HEK293T (cell line): Measurements from ENCODE around the gene PLCG1.

Source experiments
- CTCF ChIA-PET: fragments of 350-600 bp; formaldehyde crosslinking; extraction: SDS; loops from one replicate; lab custom pipeline; 2021; ENCODE audit warnings: antibody characterized with exemption, inconsistent platforms; lab: Yijun Ruan, JAX
- POLR2A ChIA-PET: fragments of 350-600 bp; formaldehyde crosslinking; extraction: SDS; loops from one replicate; lab custom pipeline; 2020; ENCODE audit warnings: antibody characterized with exemption, inconsistent platforms; lab: Yijun Ruan, JAX
- DNase-seq: peaks from one replicate; pipeline ENCODE4 v3.0.0; 2012; ENCODE audit warnings: mixed read lengths; ENCODE audit errors: extremely low spot score
- ARNT ChIP-seq: fragments of 450-650 bp; IDR thresholded peaks from 2 replicates; pipeline ENCODE4 v1.6.1; 2017; ENCODE audit warnings: mild to moderate bottlenecking
- BHLHE40 ChIP-seq: fragments of 450-650 bp; IDR thresholded peaks from 2 replicates; pipeline ENCODE4 v1.6.1; 2016; ENCODE audit warnings: mild to moderate bottlenecking, moderate library complexity, borderline replicate concordance
- CTBP1 ChIP-seq: fragments of 450-650 bp; IDR thresholded peaks from 2 replicates; pipeline ENCODE4 v1.6.1; 2016; ENCODE audit warnings: borderline replicate concordance
- ELF4 ChIP-seq: fragments of 450-650 bp; IDR thresholded peaks from 2 replicates; pipeline ENCODE4 v1.6.1; 2017; ENCODE audit warnings: antibody characterized with exemption
- FOXA1 ChIP-seq: fragments of 450-650 bp; IDR thresholded peaks from 2 replicates; pipeline ENCODE4 v1.6.1; 2016; ENCODE audit warnings: mild to moderate bottlenecking
- FOXK2 ChIP-seq: fragments of 450-650 bp; IDR thresholded peaks from 2 replicates; pipeline ENCODE4 v1.6.1; 2016; ENCODE audit warnings: mild to moderate bottlenecking
- FOXM1 ChIP-seq: fragments of 450-650 bp; IDR thresholded peaks from 2 replicates; pipeline ENCODE4 v1.6.1; 2017; ENCODE audit warnings: mild to moderate bottlenecking, borderline replicate concordance
- HDGF ChIP-seq: fragments of 450-650 bp; IDR thresholded peaks from 2 replicates; pipeline ENCODE4 v1.6.1; 2017; ENCODE audit warnings: antibody characterized with exemption, borderline replicate concordance
- L3MBTL2 ChIP-seq: fragments of 450-650 bp; conservative IDR thresholded peaks from 2 replicates; pipeline ENCODE4 v1.6.1; 2016; ENCODE audit warnings: mild to moderate bottlenecking
- LEF1 ChIP-seq: fragments of 450-650 bp; IDR thresholded peaks from 2 replicates; pipeline ENCODE4 v1.6.1; 2017; ENCODE audit warnings: mild to moderate bottlenecking, borderline replicate concordance
- NFRKB ChIP-seq: fragments of 450-650 bp; IDR thresholded peaks from 2 replicates; pipeline ENCODE4 v1.6.1; 2016; ENCODE audit warnings: mild to moderate bottlenecking, moderate library complexity
- SP1 ChIP-seq: fragments of 450-650 bp; IDR thresholded peaks from 2 replicates; pipeline ENCODE4 v1.6.1; 2017
- SUZ12 ChIP-seq: fragments of 450-650 bp; IDR thresholded peaks from 2 replicates; pipeline ENCODE4 v1.6.1; 2016; ENCODE audit warnings: mild to moderate bottlenecking
- TARDBP ChIP-seq: fragments of 450-650 bp; IDR thresholded peaks from 2 replicates; pipeline ENCODE4 v1.6.1; 2016
- ZNF384 ChIP-seq: fragments of 450-650 bp; IDR thresholded peaks from 2 replicates; pipeline ENCODE4 v1.6.1; 2016
- TF ChIP-seq, protein P1 (sequence below): fragments of 450-650 bp; IDR thresholded peaks from 2 replicates; pipeline ENCODE4 v1.6.1; 2016

PLCG1 gene

DNA sequence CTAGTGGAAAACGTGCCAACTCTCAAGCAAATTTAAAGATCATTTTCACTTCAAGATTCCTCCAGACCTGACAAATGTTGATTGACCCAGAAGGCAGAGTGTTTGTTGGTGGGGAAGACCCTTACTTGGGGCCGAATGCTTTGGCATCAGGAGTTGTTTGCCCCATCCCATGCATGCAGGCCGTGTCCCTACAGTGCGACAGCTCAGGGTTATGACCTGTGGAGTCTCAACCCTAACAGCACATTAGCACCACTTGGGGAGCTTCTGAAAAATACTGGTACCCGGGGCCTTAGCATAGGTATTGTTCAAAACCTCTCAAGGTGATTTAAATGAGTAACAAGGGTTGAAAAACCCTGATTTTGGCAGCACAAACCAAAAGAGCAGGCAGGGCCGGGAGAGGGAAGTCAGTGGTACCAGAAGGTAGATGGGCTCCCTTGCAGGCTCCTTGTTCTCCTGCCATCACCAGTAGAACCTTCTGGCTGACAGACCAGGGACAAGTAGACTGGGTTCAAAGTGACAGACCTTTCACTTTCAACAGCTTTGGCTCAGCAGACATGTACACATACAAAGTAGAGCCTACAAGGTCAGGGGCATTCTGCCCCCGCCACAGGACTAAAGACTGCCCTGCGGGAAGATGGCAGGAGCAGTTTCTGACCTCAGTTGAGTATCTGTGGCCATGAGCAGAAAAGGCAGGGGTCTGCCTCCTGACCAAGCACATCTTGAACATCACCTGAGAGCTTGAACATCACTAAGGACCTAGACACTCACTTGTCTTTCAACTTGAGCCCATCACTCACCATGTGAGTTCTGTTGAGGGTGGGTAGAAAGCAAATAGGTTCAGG is 39.6 kb downstream of the PLCG1 start:
- ChIA-PET CTCF (interaction anchor here (0.6 kb wide), 1 partner anchor 163 kb away, joined by 3 read pairs; no protein-coding TSS in a partner anchor), POLR2A (no interaction called here)
- DNase-seq = no peak
- TF ChIP-seq NFRKB (no peak), CTBP1 (no peak), LEF1 (no peak), FOXM1 (no peak), SP1 (no peak), FOXA1 (no peak)

DNA sequence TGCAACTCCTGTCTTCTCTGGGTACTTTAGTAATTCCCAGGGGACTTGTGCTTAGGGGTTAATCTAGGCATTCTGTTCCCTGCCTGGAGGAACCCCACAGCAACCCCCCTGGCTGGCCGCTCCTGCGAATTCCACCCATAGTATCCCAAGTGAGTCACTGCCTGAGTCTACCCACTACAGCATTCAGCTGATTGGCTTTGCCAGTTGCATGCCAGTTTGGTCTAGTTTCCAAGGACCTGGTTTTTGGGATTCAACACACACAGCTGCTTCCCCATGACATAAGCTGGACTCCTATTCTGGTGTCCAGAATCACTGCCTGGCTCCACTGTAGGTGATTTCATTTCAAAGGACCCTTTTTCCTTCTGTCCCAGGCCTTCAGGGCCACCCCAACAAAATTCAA is 40.3 kb downstream of the PLCG1 start:
- ChIA-PET CTCF (no interaction called here), POLR2A (no interaction called here)
- no peak for DNase-seq
- TF ChIP-seq FOXA1 = no peak
- no peak for TF ChIP-seq TARDBP
- no peak for TF ChIP-seq FOXK2
- no peak for TF ChIP-seq ELF4
- no peak for TF ChIP-seq ARNT
- no peak for TF ChIP-seq NFRKB
- TF ChIP-seq, protein P1, sequence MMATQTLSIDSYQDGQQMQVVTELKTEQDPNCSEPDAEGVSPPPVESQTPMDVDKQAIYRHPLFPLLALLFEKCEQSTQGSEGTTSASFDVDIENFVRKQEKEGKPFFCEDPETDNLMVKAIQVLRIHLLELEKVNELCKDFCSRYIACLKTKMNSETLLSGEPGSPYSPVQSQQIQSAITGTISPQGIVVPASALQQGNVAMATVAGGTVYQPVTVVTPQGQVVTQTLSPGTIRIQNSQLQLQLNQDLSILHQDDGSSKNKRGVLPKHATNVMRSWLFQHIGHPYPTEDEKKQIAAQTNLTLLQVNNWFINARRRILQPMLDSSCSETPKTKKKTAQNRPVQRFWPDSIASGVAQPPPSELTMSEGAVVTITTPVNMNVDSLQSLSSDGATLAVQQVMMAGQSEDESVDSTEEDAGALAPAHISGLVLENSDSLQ = no peak
- no peak for TF ChIP-seq FOXM1
- no peak for TF ChIP-seq SP1
- no peak for TF ChIP-seq HDGF
- TF ChIP-seq BHLHE40 = no peak
- TF ChIP-seq L3MBTL2 = no peak
- no peak for TF ChIP-seq CTBP1
- TF ChIP-seq LEF1 = no peak
- no peak for TF ChIP-seq SUZ12
- TF ChIP-seq ZNF384 = no peak

DNA sequence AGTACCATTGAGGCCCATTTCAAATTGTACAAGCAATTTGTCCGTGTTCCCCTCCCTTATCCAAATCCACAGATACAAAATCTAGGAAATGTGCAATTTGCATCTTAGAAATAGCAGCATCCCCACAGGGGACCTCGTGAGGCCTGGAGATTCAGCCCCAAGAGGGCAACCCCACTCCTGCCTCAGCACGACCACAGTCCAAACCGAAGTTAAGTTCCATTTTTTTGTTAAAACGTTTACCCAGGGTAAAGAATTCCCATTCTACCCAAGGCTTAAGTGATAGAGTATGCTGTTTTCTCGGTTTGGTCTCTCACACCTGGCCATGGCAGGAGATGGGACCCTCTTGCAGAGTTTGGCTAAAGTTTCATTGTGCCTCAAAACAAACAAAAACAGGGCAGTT is 41.2 kb downstream of the PLCG1 start:
- CTCF ChIA-PET = no interaction called here
- POLR2A ChIA-PET = no interaction called here
- no peak for TF ChIP-seq HDGF
- no peak for DNase-seq

DNA sequence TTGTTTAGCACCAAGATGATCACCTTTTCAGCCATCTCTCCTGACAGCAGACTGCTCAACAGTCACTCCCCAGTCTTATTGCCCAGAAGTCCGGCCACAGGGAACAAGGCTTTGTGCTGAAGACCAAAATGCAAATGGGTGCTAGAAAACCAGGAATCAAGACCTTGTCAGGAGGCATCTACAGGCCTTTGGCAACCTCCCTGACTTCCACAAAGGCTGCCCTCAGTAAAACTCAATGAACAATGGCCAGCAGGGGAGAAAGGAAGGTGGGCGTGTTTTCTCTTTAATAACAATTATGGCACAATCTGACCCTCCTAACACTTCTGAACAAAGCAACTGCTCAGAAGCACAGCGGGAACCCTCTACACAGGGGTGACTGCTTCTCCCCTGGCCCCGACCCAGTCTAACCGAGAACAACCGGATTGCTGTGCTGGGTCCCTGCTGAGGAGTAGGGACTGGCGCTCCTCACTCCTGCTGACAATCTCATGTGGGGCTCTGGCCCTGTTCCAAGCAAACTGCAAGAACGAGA is 41.6 kb downstream of the PLCG1 start:
- no peak for TF ChIP-seq CTBP1
- TF ChIP-seq SUZ12 = no peak
- CTCF ChIA-PET = no interaction called here
- POLR2A ChIA-PET = no interaction called here

DNA sequence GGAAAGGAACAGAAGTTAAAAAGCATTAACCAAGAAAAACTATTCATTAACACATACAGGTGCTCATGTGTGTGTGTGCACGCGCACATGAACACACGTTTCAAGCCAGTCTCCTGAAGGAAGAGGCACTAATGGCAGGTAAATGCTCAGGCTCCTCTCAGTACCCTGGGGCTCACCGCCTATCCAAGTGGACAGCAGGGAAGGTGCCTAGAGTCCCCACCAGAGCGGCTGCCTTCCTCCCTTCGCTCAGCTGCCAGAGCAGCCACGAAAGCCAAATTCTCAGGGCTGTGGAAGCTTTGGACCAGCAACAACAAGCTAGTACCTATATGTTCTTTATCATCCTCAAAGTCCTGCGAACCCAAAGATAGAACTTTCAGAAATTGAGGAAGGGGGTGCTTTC is 42.6 kb downstream of the PLCG1 start:
- ChIA-PET CTCF (interaction anchor here (1.2 kb wide), 1 partner anchor 159 kb away, joined by 3 read pairs; no protein-coding TSS in a partner anchor), POLR2A (no interaction called here)
- TF ChIP-seq SUZ12 (no peak), CTBP1 (no peak), FOXM1 (no peak), NFRKB (no peak), FOXK2 (no peak), ARNT (no peak), ZNF384 (no peak), L3MBTL2 (no peak), TARDBP (no peak), BHLHE40 (no peak), FOXA1 (no peak), HDGF (no peak), ELF4 (no peak), LEF1 (no peak)
- TF ChIP-seq, protein P1 = no peak
- DNase-seq = no peak

More for the DNA sequence above, 41.6 kb downstream of the PLCG1 start:
- DNase-seq = peak; percentile 22

DNA sequence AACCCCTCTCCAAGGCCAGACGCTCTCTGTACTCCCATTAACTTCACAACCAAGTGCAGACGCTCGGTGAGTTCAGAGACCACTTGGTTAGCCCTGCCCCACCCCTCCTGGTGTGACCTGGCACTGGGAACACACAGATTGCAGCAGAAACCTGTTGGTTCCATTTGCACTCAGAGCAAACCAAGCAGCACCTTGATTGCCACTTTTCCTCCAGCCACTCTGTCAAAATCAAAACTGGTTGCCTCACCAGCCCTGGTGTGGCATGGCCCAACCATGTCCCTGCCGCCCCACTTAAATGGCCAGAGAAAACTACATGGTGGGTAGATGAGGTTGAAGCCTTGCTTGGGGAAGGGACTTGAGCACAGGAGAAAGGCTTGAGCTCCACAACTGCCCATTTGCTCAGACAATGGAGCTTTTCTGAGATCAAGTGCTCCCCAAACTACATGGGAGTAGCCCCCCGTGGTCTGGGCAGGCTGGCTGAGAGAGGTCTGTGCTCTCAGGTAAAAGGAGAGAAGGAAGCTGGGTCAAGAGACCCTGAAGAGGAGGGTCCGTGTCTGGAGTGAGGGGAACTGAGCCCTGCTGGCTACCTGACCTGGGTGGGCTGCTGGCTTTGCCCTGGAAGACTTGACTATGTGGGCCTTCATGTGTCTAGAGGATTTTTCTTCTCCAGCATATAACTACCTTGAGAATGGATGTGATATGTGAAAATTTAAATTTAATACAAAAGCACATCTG is 43.4 kb downstream of the PLCG1 start:
- ChIA-PET POLR2A (no interaction called here), CTCF (interaction anchor here (1.2 kb wide), 1 partner anchor 159 kb away, joined by 3 read pairs; no protein-coding TSS in a partner anchor)
- TF ChIP-seq TARDBP (no peak), SP1 (no peak), ARNT (no peak), HDGF (no peak), CTBP1 (no peak), FOXK2 (no peak), FOXA1 (no peak)
- no peak for DNase-seq

DNA sequence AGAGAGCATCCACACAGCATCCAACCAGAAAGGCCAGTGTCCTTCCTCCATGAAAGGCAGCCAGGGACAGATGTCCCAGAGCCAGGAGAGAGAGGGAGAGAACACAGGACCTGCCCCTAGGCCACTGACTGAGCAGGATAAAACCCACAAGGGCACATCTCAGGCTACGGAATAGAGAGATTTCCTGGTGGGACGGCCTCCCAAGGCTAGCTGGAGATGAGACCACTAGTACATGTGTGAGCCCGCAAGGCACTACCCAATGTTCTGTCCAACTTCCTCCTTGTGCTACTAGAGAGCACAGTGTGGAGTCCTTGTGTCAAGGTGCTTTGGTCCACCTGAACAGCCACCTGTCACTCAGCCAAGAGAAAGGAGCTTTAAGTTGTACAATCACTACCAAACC is 44.2 kb downstream of the PLCG1 start:
- DNase-seq = no peak
- POLR2A ChIA-PET = no interaction called here
- TF ChIP-seq LEF1 (no peak), TARDBP (no peak), L3MBTL2 (no peak), HDGF (no peak), FOXK2 (no peak), ELF4 (no peak), BHLHE40 (no peak), FOXM1 (no peak), CTBP1 (no peak), SUZ12 (no peak), NFRKB (no peak), ZNF384 (no peak), ARNT (no peak), SP1 (no peak), FOXA1 (no peak)
- TF ChIP-seq, protein P1 = no peak
- CTCF ChIA-PET = no interaction called here
